K562 (cell line): Measurements from ENCODE around the gene FAM149B1. TPM values are rescaled to one million over a fixed set of nuclear protein-coding genes. Genes with fewer than 3 reads are reported as not detected.

Source experiments
- BCLAF1 ChIP-seq, 2 experiments: fragments of 450-650 bp in 1 of 2; IDR thresholded peaks; 2 replicates each; pipeline ENCODE4 v1.6.1; 2011 to 2017; ENCODE audit warnings: low read depth in 2 of 2, antibody characterized with exemption in 1 of 2, borderline replicate concordance in 1 of 2, low read length in 1 of 2, mild to moderate bottlenecking in 1 of 2, mixed read lengths in 1 of 2; ENCODE audit not compliant: control insufficient read depth in 1 of 2
- CBX2 ChIP-seq: fragments of 200-600 bp; sonication (generic); IDR thresholded peaks from one replicate; pipeline ENCODE4 v1.6.1; 2012; ENCODE audit warnings: mild to moderate bottlenecking, low read length, inconsistent platforms; ENCODE audit not compliant: insufficient read depth, poor library complexity, severe bottlenecking
- CHD4 ChIP-seq: fragments of 200-600 bp; sonication (generic); IDR thresholded peaks from 3 replicates; pipeline ENCODE4 v1.6.1; 2012; ENCODE audit warnings: low read depth, mild to moderate bottlenecking, mixed read lengths, low read length, inconsistent platforms; ENCODE audit not compliant: insufficient read depth, insufficient replicate concordance, poor library complexity, severe bottlenecking
- GABPA ChIP-seq: fragments of 200-800 bp; sonication (Bioruptor generic); conservative IDR thresholded peaks from 2 replicates; pipeline ENCODE4 v1.6.1; 2016; ENCODE audit warnings: low read depth, missing genetic modification characterization, missing compliant biosample characterization
- GMEB1 ChIP-seq: fragments of 250-450 bp; sonication (Bioruptor Pico); IDR thresholded peaks from 2 replicates; pipeline ENCODE4 v1.4.0; 2020; ENCODE audit warnings: mild to moderate bottlenecking
- KDM4B ChIP-seq, 2 experiments: fragments of 450-650 bp in 1 of 2; sonication (generic) in 1 of 2; IDR thresholded peaks; 2 replicates each; pipeline ENCODE4 v1.6.1; 2016 to 2017; ENCODE audit warnings: borderline replicate concordance in 2 of 2, antibody characterized with exemption in 1 of 2, low read depth in 1 of 2, mild to moderate bottlenecking in 1 of 2
- KLF10 ChIP-seq: fragments of 250-450 bp; sonication (Bioruptor Pico); IDR thresholded peaks from 2 replicates; pipeline ENCODE4 v1.6.1; 2021; ENCODE audit warnings: matching md5 sums
- LEF1 ChIP-seq: fragments of 450-650 bp; IDR thresholded peaks from 2 replicates; pipeline ENCODE4 v1.6.1; 2016; ENCODE audit warnings: mild to moderate bottlenecking
- NFYB ChIP-seq: IDR thresholded peaks from 2 replicates; pipeline ENCODE4 v1.6.1; 2011; ENCODE audit warnings: mild to moderate bottlenecking, moderate library complexity; ENCODE audit not compliant: insufficient read length; ENCODE audit errors: extremely low read depth
- SIN3A ChIP-seq, 2 experiments: fragments of 150-350 bp in 1 of 2; IDR thresholded peaks; 2 replicates each; pipeline ENCODE4 v1.6.1; 2011 to 2016; ENCODE audit warnings: borderline replicate concordance in 2 of 2, low read depth in 2 of 2, low read length in 2 of 2, mild to moderate bottlenecking in 2 of 2, moderate library complexity in 2 of 2; ENCODE audit not compliant: control insufficient read depth in 1 of 2
- SLC30A9 ChIP-seq: fragments of 250-450 bp; sonication (Bioruptor Pico); IDR thresholded peaks from 2 replicates; pipeline ENCODE4 v1.8.0; 2022; ENCODE audit warnings: mild to moderate bottlenecking, moderate library complexity
- SREBF2 ChIP-seq: sonication (generic); formaldehyde crosslinking; IDR thresholded peaks from 2 replicates; pipeline ENCODE4 v1.4.0; 2020; ENCODE audit warnings: mild to moderate bottlenecking, missing genetic modification reagents
- TCF7 ChIP-seq: sonication (generic); IDR thresholded peaks from 2 replicates; pipeline ENCODE4 v1.6.1; 2016; ENCODE audit warnings: antibody characterized with exemption, borderline replicate concordance
- ZNF282 ChIP-seq: sonication (generic); formaldehyde crosslinking; IDR thresholded peaks from 2 replicates; pipeline ENCODE4 v1.8.1; 2023; ENCODE audit warnings: missing genetic modification reagents
- ZNF324 ChIP-seq: fragments of 250-450 bp; sonication (Bioruptor Pico); IDR thresholded peaks from 2 replicates; pipeline ENCODE4 v1.4.0; 2020; ENCODE audit warnings: mild to moderate bottlenecking
- ZNF445 ChIP-seq: fragments of 250-450 bp; sonication (Bioruptor Pico); IDR thresholded peaks from 2 replicates; pipeline ENCODE4 v1.4.0; 2020; ENCODE audit warnings: low read depth, mild to moderate bottlenecking, moderate library complexity
- ZNF512 ChIP-seq: IDR thresholded peaks from 2 replicates; pipeline ENCODE4 v1.6.1; 2016; ENCODE audit warnings: missing genetic modification characterization, missing compliant biosample characterization
- ZNF699 ChIP-seq: fragments of 250-450 bp; sonication (Bioruptor Pico); IDR thresholded peaks from 2 replicates; pipeline ENCODE4 v1.8.0; 2021; ENCODE audit warnings: mild to moderate bottlenecking, moderate library complexity; ENCODE audit not compliant: insufficient replicate concordance
- polyA plus RNA-seq, 8 experiments: library from polyadenylated mRNA; depleted of rRNA in 4 of 8; stranded (reverse) in 5 of 8; unstranded in 3 of 8; fragments of >200 nt; fragmentation: Nextera tagmentation in 2 of 8; fragmentation: Illumina TruSeq in 1 of 8; extraction: Ambion mirVana in 2 of 8; extraction: Trizol in 1 of 8; gene quantifications; 2 replicates each; pipeline versions ENCODE4 v1.2.1 to v1.2.3, GENCODE V29; 2011 to 2014; ENCODE audit warnings: inconsistent platforms in 1 of 8, missing spikeins in 1 of 8
- total RNA-seq, 7 experiments: library from RNA; depleted of rRNA in 6 of 7; stranded (reverse); fragments of >200 nt in 6 of 7; fragmentation: Illumina TruSeq in 2 of 7; extraction: Trizol in 2 of 7; gene quantifications; 2 replicates each; pipeline versions ENCODE4 v1.2.1 to v1.2.3, GENCODE V29; 2011 to 2021; ENCODE audit warnings: low replicate concordance in 1 of 7

Gene FAM149B1
- total and polyA plus RNA-seq, 9 of the 15 experiments (the other 6 are each of a cell fraction or from before 2014, with no cell fraction given): 4.2 to 18.5 (median 9.3) TPM

GRCh38 chr10:73167783-73168464, at the start of gene FAM149B1, which contains the start of gene ECD (continued):
- TF ChIP-seq BCLAF1 (IDR thresholded peaks at IDR 0.05; ENCODE audit: borderline replicate concordance in 1 of 2, control insufficient read depth in 1 of 2, low read depth in 2 of 2, low read length in 1 of 2) (0 out of 4 replicates have a peak, but pooled peaks of 1 of the 2 experiments have one; percentile 20), ZNF445 (CRISPR knock-in tag) (no peak), ZNF282 (CRISPR knock-in tag) (no peak), SIN3A (IDR thresholded peaks at IDR 0.05; ENCODE audit: borderline replicate concordance in 2 of 2, control insufficient read depth in 1 of 2, low read depth in 2 of 2, low read length in 2 of 2) (peak; percentile 59 to 96; a peak in 2 of 4 replicates), LEF1 (no peak), ZNF699 (no peak), ZNF324 (no peak), ZNF512 (no peak), GABPA (tag) (peak; percentile 100), NFYB (no peak), CHD4 (no peak), KLF10 (CRISPR knock-in tag) (no peak), SLC30A9 (CRISPR knock-in tag) (no peak), TCF7 (0 out of 2 replicates have a peak, but pooled peaks have one; percentile 47), KDM4B (IDR thresholded peaks at IDR 0.05; ENCODE audit: borderline replicate concordance in 2 of 2, low read depth in 1 of 2) (peak in 1 of 2 experiments; percentile 98; a peak in 2 of 4 replicates), CBX2 (no peak), SREBF2 (CRISPR knock-in tag) (no peak), GMEB1 (CRISPR knock-in tag) (no peak)
